Measurements from ENCODE around the gene MED4. TPM values are rescaled to one million over a fixed set of nuclear protein-coding genes. Genes with fewer than 3 reads are reported as not detected.

The MED4 gene
- total RNA-seq, 1 donor from 2014 or later: 45.0 TPM

DNA sequence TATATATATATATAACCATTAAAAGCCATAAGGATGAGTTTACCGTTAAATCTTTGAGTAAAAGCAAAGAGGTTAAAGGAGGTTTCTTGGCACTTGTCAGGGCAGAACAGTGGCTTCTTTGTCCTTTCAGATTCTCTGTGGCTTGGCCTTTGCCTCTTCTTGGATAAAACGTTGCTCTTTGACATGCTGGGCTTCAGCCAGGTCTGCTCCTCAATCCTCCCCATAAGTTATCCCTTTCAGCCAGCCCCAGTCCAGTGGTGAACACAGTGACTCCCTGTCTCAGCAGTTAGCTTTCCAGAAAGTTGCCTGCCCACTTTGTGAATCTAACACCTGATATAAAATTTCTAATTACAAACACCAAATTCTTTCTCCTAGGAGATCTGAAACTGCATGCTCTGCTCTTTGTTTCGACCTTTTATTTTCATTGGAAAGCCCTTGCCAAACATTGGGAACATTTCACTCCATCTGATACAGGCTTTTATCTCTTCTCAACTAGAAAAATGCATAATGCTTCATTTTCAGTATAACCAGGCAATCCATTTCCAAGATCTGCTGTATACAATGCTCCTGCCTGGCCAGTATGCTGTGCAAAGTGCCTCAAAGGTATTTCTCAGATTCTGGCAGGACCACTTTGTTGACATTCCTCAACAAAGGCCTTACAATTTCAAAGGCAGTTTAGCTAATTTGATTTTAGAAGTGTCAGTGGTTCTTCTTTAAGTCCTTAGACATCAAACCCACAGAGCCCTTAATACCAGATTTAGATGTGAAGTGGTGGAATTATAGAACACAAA lies 16.2 kb upstream of the MED4 start:
- Mint-ChIP-seq H3K9me3 (peaks cover under 1% of the 10 kb centered on the region), H3K4me1 (peaks cover 6% of the 10 kb centered on the region), H3K4me3 (no peak overlapping the region), H3K27ac (peak overlapping the region; percentile 28), H3K27me3 (ENCODE audit: low read depth) (no peaks in the 10 kb centered on the region), H3K36me3 (no peaks in the 10 kb centered on the region)
- no peak for DNase-seq (ENCODE audit: low spot score in 2 of 2, unreplicated experiment in 2 of 2)
- TF ChIP-seq, protein P1, sequence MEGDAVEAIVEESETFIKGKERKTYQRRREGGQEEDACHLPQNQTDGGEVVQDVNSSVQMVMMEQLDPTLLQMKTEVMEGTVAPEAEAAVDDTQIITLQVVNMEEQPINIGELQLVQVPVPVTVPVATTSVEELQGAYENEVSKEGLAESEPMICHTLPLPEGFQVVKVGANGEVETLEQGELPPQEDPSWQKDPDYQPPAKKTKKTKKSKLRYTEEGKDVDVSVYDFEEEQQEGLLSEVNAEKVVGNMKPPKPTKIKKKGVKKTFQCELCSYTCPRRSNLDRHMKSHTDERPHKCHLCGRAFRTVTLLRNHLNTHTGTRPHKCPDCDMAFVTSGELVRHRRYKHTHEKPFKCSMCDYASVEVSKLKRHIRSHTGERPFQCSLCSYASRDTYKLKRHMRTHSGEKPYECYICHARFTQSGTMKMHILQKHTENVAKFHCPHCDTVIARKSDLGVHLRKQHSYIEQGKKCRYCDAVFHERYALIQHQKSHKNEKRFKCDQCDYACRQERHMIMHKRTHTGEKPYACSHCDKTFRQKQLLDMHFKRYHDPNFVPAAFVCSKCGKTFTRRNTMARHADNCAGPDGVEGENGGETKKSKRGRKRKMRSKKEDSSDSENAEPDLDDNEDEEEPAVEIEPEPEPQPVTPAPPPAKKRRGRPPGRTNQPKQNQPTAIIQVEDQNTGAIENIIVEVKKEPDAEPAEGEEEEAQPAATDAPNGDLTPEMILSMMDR (IDR thresholded peaks at IDR 0.05; ENCODE audit: unreplicated experiment): no peak

DNA sequence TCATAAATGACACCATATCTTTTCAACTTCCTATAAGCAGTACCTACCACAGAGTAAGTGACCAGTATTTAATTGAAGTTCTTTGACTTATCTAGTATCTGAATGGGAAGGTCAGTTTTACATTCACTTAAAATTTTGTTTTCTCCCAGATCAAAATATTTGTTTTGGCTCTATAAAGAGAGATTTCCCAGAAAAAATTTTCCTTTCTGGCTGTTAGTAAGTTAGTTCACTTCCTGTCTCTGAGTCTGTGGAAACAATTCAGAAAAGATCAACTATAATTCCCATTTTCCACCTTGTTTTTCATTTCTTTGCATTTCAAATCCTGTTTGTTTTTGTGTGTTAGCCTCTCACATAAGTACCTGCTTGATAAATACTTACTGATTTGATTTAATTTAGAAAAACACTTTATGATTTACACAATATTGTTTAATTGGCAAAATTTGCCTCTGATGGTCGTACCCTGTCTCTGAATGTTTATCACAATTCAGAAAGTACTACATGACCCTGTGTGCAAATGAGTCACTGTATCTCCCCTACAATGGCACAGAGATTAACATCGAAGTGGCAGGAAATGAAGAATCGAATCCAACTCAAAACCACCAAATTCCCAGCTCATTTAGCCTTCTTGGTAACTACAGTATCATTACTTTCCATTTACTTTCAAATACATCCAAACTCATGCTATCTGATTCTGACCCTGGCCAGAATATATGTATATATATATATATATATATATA lies 15.4 kb upstream of the MED4 start:
- Mint-ChIP-seq H3K4me3 (no peak overlapping the region), H3K9me3 (peaks cover 3% of the 10 kb centered on the region), H3K27ac (no peak overlapping the region), H3K27me3 (ENCODE audit: low read depth) (peaks cover under 1% of the 10 kb centered on the region), H3K4me1 (peaks cover 6% of the 10 kb centered on the region), H3K36me3 (no peaks in the 10 kb centered on the region)
- TF ChIP-seq, protein P1 (IDR thresholded peaks at IDR 0.05; ENCODE audit: unreplicated experiment): no peak
- DNase-seq (ENCODE audit: low spot score in 2 of 2, unreplicated experiment in 2 of 2): no peak

DNA sequence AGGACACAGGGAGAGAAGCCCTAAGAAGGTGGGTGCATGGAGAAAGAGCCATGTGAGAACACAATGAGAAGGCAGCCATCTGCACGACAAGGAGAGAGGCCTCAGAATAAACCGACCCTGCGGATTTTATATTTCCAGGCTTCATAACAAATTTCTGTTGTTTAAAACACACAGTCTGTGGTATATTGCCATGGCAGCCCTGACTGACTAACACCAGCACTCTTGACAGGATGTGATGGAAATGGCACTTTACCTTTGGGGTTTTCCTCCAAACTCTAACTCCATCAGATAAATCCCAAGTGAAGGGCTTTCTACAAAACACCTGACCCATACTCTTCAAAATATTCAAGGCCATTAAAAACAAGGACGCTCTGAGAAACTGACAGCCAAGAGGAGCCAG lies 13.2 kb upstream of the MED4 start:
- Mint-ChIP-seq H3K9me3 (peaks cover 3% of the 10 kb centered on the region), H3K36me3 (no peaks in the 10 kb centered on the region), H3K27me3 (ENCODE audit: low read depth) (peaks cover 2% of the 10 kb centered on the region), H3K4me3 (no peak overlapping the region), H3K27ac (no peak overlapping the region), H3K4me1 (peaks cover 6% of the 10 kb centered on the region)
- TF ChIP-seq, protein P1 (IDR thresholded peaks at IDR 0.05; ENCODE audit: unreplicated experiment): no peak
- DNase-seq (ENCODE audit: low spot score in 2 of 2, unreplicated experiment in 2 of 2): no peak

DNA sequence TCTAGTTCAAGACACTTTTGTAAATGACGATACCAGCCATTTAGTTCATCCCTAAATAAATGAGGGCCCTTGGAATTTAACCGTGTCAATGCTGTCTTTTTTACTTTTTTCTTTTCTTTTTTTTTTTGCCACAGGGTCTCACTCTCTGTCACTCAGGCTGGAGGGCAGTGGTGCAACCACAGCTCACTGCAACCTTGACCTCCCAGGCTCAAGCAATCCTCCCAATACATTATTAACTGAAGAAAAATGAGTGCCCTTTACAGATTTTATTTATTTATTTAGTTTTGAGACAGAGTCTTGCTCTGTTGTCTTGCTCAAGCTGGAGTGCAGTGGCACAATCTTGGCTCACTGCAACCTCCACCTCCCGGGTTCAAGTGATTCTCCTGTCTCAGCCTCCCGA lies 2.9 kb upstream of the MED4 start:
- H3K9me3 Mint-ChIP-seq: peaks cover 3% of the 10 kb centered on the region
- H3K4me3 Mint-ChIP-seq: no peak overlapping the region
- H3K27me3 Mint-ChIP-seq (ENCODE audit: low read depth): peaks cover 5% of the 10 kb centered on the region
- no peak overlapping the region for H3K27ac Mint-ChIP-seq
- no peaks in the 10 kb centered on the region for H3K36me3 Mint-ChIP-seq
- TF ChIP-seq, protein P1 (IDR thresholded peaks at IDR 0.05; ENCODE audit: unreplicated experiment): no peak
- DNase-seq (ENCODE audit: low spot score in 2 of 2, unreplicated experiment in 2 of 2): no peak
- peaks cover 16% of the 10 kb centered on the region for H3K4me1 Mint-ChIP-seq

DNA sequence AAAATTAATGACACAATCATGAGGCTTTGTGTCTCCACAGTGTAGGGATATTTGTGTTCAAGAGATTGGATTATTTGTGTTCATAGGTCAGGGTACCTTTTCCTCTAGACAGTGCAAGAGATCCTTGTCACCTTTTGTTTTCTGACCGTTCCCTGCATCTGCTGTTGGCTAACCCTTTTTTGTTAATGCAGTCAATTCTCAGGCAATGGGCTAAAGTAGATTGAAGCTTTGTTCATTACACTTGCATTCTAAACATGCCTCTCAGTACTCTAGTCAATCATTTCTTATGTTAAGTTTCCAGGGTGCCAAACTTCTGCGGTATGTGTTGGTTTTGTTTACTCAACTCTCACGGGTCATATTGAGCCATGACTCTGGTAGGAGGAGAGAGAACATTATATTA lies 1.8 kb upstream of the MED4 start:
- Mint-ChIP-seq H3K9me3 (peaks cover 3% of the 10 kb centered on the region), H3K4me3 (no peak overlapping the region), H3K36me3 (no peaks in the 10 kb centered on the region), H3K27me3 (ENCODE audit: low read depth) (peaks cover 2% of the 10 kb centered on the region), H3K27ac (no peak overlapping the region), H3K4me1 (peaks cover 24% of the 10 kb centered on the region)
- TF ChIP-seq, protein P1 (IDR thresholded peaks at IDR 0.05; ENCODE audit: unreplicated experiment): no peak
- DNase-seq (ENCODE audit: low spot score in 2 of 2, unreplicated experiment in 2 of 2): no peak
